ENCODE results near the gene TUFT1. TPM values are rescaled to one million over a fixed set of nuclear protein-coding genes. Genes with fewer than 3 reads are reported as not detected.
A peak's percentile ranks its signal among the peaks of the same experiment; 100 is the strongest.

The TUFT1 gene
- total and polyA plus RNA-seq, 2 of the 4 experiments (the other 2 are of a cell fraction) = 21.2 to 30.3 TPM

GRCh38 chr1:151495316-151495715, 44.8 kb upstream of the TUFT1 start:
- H3K9me1 ChIP-seq (ENCODE audit: insufficient read depth, low read length) = peaks cover 3% of the 10 kb centered on the region; the same call in 1 of the 2 replicates
- H4K20me1 ChIP-seq (ENCODE audit: insufficient read depth, low read length) = no peaks in the 10 kb centered on the region
- no TSS peak for BruUV-seq (replicated peaks)
- CTCF ChIA-PET = interaction anchor here (0.8 kb wide), 1 partner anchor 10 kb away, joined by 3 read pairs; no protein-coding TSS in a partner anchor
- H3K4me3 ChIP-seq (ENCODE audit: insufficient read depth, low read depth, low read length) = no peak overlapping the region
- H2BK5ac ChIP-seq (ENCODE audit: low read depth, low read length, poor library complexity, severe bottlenecking) = no peak overlapping the region
- H3K4ac ChIP-seq (ENCODE audit: low read depth, low read length) = no peak overlapping the region
- H2BK15ac ChIP-seq (ENCODE audit: low read depth, low read length) = no peak overlapping the region
- no peak overlapping the region for H2BK20ac ChIP-seq (ENCODE audit: low read depth, low read length)
- DNase-seq (no peak), ATAC-seq (ENCODE audit: low read depth) (peak; percentile 54)
- H2AK9ac ChIP-seq (replicated peaks; ENCODE audit: low read depth, low read length, poor library complexity) = no peak overlapping the region
- H3K9ac ChIP-seq (ENCODE audit: low read depth, low read length) = no peak overlapping the region
- no peaks in the 10 kb centered on the region for H3K79me1 ChIP-seq (ENCODE audit: low read depth in 1 of 2, low read length in 2 of 2)
- H3K23ac ChIP-seq (ENCODE audit: low read depth, low read length) = no peak overlapping the region
- in situ Hi-C loops (cut with MboI; ENCODE audit: low sequenced_read_pairs) = no loop called here
- no peak overlapping the region for H4K91ac ChIP-seq (ENCODE audit: insufficient read depth, low read depth, low read length)
- no peak overlapping the region for H3K14ac ChIP-seq (replicated peaks; ENCODE audit: low read depth, low read length)
- H3K56ac ChIP-seq (ENCODE audit: extremely low read depth, insufficient read depth, low read length) = no peak overlapping the region
- H3K36me3 ChIP-seq (ENCODE audit: control insufficient read depth, insufficient read depth, low read length) = no peaks in the 10 kb centered on the region
- no peak overlapping the region for H4K8ac ChIP-seq (ENCODE audit: low read depth in 2 of 2, low read length in 2 of 2)
- no peak overlapping the region for H2BK120ac ChIP-seq (ENCODE audit: low read depth, low read length)
- POLR2A ChIA-PET (ENCODE audit: unreplicated experiment) = no interaction called here
- no peak overlapping the region for H2AK5ac ChIP-seq (ENCODE audit: low read depth, low read length)
- H3K9me3 ChIP-seq (ENCODE audit: control insufficient read depth, insufficient read depth, low read length) = no peaks in the 10 kb centered on the region
- no peak overlapping the region for H3K27ac ChIP-seq (ENCODE audit: insufficient read depth, low read length)
- H3K4me2 ChIP-seq (ENCODE audit: low read depth, low read length) = no peak overlapping the region
- peaks cover 3% of the 10 kb centered on the region for H3K4me1 ChIP-seq (ENCODE audit: control insufficient read depth, insufficient read depth, low read length)
- no peak overlapping the region for H4K5ac ChIP-seq (ENCODE audit: low read depth, low read length)
- no CpG with 5 or more reads among the region's 1 CpG for WGBS, 2 experiments (ENCODE audit: extremely low coverage in 2 of 2, insufficient read length in 1 of 2)
- peaks cover 12% of the 10 kb centered on the region for H3K27me3 ChIP-seq (ENCODE audit: control insufficient read depth, insufficient read depth, low read length)
- H3K18ac ChIP-seq (ENCODE audit: low read depth, low read length) = no peak overlapping the region
- no peak overlapping the region for H2AFZ ChIP-seq (replicated peaks; ENCODE audit: low read length, poor library complexity)
- TF ChIP-seq RFX5 (IDR thresholded peaks at IDR 0.05; ENCODE audit: low read depth, low read length) (no peak), CHD1 (IDR thresholded peaks at IDR 0.05; ENCODE audit: low read depth, low read length) (no peak), NFE2L2 (IDR thresholded peaks at IDR 0.05; ENCODE audit: low read depth, low read length) (no peak), RCOR1 (IDR thresholded peaks at IDR 0.05; ENCODE audit: insufficient replicate concordance, low read length) (no peak), SMC3 (IDR thresholded peaks at IDR 0.05; ENCODE audit: low read depth, low read length) (no peak), RAD21 (IDR thresholded peaks at IDR 0.05; ENCODE audit: low read length) (no peak), USF2 (IDR thresholded peaks at IDR 0.05; ENCODE audit: low read depth, low read length) (no peak), MAZ (IDR thresholded peaks at IDR 0.05; ENCODE audit: borderline replicate concordance, low read depth, low read length) (no peak), ELK1 (IDR thresholded peaks at IDR 0.05; ENCODE audit: borderline replicate concordance, low read depth, low read length) (no peak), CEBPB (IDR thresholded peaks at IDR 0.05; ENCODE audit: low read depth, low read length) (no peak), BHLHE40 (IDR thresholded peaks at IDR 0.05; ENCODE audit: low read depth, low read length) (no peak), FOS (IDR thresholded peaks at IDR 0.05; ENCODE audit: low read depth, low read length) (no peak), POLR2A (IDR thresholded peaks at IDR 0.05; ENCODE audit: low read depth, low read length) (no peak), MXI1 (IDR thresholded peaks at IDR 0.05; ENCODE audit: borderline replicate concordance, low read depth, low read length) (no peak)
- dilution Hi-C loops (cut with HindIII; ENCODE audit: low sequenced_read_pairs, unreplicated experiment) = no loop called here
- intact Hi-C loops (cut with micrococcal nuclease) = no loop called here
